ENCODE results near the gene TMEM221.
"Not testable (repeated sequence)": the region's sequence is repeated elsewhere in the genome, so short reads cannot be mapped to it uniquely, and the experiment has no call there.

TMEM221 gene

GRCh38 chr19:17448131-17448967 lies at the start of gene TMEM221:
TMEM221 (minus strand) TSS chr19:17448668; CDS start chr19:17448462, 206 bp downstream.
- no peak for FAIRE-seq

- no peak for FAIRE-seq
These were observed 48.8 kb upstream of the TMEM221 start for GRCh38 chr19:17497149-17497798.

- no peak for FAIRE-seq
These were observed 48.0 kb upstream of the TMEM221 start for GRCh38 chr19:17496337-17496997.

GRCh38 chr19:17495639-17496296 lies 47.3 kb upstream of the TMEM221 start:
- FAIRE-seq, result no peak

- FAIRE-seq, result no peak
These were observed 42.8 kb upstream of the TMEM221 start for GRCh38 chr19:17491287-17491686.

DNA sequence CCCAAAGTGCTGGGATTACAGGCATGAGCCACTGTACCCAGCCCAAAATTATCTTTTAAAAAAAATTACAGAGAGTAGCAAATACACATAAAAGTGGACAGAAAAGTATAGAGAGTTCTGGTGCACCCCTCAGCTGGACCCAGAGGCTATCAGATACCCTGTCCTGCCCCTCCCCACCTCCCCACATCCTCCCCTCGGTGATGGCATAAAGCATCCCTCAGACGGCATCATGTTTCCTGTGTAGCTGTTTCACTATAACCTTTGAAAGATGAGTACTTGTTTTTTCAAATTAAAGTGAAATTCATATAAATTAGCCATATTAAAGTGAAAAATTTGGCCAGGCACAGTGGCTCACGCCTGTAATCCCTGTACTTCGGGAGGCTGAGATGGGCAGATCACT lies 41.9 kb upstream of the TMEM221 start:
- no peak for FAIRE-seq

- no peak for FAIRE-seq
These were observed 41.0 kb upstream of the TMEM221 start for GRCh38 chr19:17489392-17490030.

DNA sequence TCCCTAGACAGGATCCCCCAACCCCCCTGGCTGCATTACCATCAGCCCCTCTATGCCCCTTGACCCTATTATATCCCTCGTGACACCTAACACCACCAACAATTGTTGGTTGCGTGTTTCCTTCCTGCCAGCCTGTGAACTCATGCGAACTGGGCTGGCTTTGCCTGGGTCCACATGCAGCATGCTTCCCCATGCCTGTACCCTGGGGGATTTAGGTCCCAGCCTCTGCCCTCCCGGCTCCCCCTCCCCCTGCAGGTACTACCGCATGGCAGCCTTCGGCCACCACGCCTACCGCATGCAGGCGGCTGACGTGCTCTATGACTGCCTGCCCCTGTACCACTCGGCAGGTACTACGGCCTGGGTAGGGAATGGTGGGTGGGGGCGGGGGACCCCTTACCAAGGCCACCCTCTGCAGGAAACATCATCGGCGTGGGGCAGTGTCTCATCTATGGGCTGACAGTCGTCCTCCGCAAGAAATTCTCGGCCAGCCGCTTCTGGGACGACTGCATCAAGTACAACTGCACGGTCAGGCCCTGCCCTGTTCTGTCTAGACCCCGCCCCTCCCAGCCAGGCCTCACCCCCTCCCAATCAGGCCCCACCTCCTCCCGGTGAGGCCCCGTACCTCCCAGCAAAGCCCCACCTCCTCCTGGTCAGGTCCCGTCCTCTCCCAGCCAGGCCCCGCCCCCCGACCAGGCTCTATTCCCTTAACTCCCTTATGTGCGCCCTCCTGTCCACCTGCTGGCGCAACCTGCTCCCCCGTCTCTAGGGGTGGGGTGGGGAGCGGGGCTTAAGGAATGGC lies 40.3 kb upstream of the TMEM221 start:
- FAIRE-seq, result no peak

GRCh38 chr19:17487284-17488121 lies 39.0 kb upstream of the TMEM221 start:
- no peak for FAIRE-seq

DNA sequence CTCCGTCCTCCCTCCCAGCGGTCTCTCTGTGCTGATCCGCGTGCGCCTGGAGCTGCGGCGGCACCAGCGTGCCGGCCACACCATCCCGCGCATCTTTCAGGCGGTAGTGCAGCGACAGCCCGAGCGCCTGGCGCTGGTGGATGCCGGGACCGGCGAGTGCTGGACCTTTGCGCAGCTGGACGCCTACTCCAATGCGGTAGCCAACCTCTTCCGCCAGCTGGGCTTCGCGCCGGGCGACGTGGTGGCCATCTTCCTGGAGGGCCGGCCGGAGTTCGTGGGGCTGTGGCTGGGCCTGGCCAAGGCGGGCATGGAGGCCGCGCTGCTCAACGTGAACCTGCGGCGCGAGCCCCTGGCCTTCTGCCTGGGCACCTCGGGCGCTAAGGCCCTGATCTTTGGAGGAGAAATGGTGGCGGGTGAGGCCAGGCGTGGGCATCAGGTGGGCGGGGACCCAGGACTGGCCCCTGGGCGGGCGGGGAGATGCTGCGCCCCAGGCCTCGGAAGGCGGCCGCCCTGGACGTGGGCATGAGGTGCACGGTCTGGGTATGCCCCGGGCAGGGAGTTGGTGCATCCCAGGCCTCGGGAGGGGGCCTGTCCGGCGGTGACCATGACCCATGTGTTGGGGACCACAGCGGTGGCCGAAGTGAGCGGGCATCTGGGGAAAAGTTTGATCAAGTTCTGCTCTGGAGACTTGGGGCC lies 38.2 kb upstream of the TMEM221 start:
- no peak for FAIRE-seq

DNA sequence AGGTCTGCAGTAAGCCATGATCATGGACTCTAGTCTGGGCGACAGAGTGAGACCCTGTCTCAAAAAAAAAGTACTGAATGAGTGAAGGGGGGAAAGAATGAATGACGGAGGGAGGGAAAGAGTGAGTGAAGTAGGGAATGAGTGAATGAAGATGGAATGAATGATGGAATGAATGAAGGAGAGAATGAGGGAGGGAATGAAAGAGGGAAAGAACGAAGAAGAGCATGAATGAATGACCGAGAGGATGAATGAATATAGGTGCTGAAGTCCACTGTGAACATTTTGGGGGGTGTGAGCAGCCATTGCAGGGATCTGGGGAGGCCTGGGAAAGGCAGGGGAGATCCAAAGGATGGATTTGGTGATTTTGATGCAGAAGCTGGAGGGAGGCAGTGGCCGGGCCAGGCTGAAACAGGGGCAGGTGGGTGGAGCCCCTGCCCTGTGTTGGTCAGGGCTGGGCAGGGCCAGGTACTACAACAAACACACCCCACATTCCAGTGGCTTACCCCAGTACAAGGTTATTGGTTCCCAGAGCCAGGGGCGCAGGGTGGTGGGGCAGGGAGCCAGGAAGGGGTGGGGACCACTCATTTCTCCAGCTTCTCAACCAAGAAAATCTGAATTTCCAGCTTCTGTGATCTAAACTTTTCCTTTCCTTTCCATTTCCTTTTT lies 36.2 kb upstream of the TMEM221 start:
- no peak for FAIRE-seq

DNA sequence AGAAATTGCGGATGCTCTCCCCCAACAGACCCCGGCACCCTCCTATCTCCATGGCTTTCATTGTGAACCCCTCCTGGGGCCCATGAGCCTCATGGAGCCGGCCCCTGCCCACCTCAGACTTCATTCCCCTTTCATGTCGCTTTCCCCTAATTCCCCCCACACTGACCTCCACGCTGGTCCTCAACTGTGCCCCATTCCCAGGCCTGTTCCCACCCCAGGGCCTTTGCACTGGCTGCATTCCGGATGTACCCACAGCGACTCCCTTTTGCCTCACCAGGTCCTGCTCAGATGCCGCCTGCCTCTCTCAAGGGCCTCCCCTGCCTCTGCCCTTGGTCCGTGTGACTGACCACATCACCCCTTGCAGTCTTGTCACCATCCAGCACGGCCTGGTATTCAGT lies 35.1 kb upstream of the TMEM221 start:
- no peak for FAIRE-seq

- FAIRE-seq, result no peak
These were observed 34.6 kb upstream of the TMEM221 start for GRCh38 chr19:17482877-17483604.

- FAIRE-seq, result no peak
These were observed 33.5 kb upstream of the TMEM221 start for GRCh38 chr19:17481986-17482385.

DNA sequence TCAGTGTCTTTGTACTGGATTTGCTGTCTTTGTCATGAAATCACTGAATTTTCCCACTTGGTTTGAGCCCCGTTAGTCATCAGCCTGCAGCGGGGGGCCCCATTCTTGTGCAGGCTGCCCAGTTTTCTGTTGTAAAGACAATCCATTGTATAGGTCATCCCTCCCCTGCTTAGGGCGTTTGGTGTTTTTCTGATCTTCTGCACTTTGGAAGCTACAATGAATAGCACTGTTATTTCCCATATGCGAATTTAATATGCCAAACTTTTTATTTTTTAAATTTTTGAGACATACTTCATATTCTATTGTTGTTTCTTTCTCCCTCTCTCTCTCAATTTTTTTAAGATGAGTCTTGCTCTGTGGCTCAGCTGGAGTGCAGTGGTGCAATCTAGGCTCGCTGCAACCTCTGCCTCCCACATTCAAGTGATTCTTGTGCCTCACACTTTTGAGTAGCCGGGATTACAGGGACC lies 30.9 kb upstream of the TMEM221 start:
- FAIRE-seq, result no peak

- no peak for FAIRE-seq
These were observed 27.2 kb upstream of the TMEM221 start for GRCh38 chr19:17475541-17476115.

GRCh38 chr19:17475011-17475540 lies 26.6 kb upstream of the TMEM221 start:
- FAIRE-seq, result not testable (repeated sequence)

DNA sequence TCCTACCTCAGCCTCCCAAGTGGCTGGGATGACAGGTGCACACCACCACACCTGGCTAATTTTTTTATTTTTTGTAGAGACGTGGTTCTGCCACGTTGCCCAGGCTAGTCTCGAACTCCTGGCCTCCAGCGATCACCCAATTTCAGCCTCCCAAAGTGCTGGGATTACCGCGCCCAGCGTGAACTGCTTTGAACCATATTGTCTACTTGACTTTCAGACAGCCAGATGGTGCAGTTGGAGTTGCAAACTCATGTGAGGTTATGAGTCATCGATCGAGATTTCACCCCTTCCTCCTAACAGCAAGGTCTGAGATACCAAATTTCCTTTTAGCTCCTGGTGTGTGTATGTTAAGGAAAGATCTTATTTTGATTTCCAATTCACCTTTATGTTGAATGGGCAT lies 24.6 kb upstream of the TMEM221 start:
- no peak for FAIRE-seq

All from endometrium (tissue), 2 donors.